Esophagus squamous epithelium (tissue), 5 donors: Measurements from ENCODE around the gene ASPN. TPM values are rescaled to one million over a fixed set of nuclear protein-coding genes. Genes with fewer than 3 reads are reported as not detected.

Experiments
- DNase-seq: peaks from one replicate; lab custom pipeline; 2025; lab: John Stamatoyannopoulos, UW
- H3K27ac ChIP-seq, 4 donors: fragments of 200-600 bp; sonication (generic); one replicate each; pipeline ENCODE4 v1.5.1; 2016 to 2019; ENCODE audit warnings: mild to moderate bottlenecking in 1 of 4
- H3K27me3 ChIP-seq, 4 donors: fragments of 200-600 bp; sonication (generic); 1 replicate in 3 of 4; 2 replicates in 1 of 4; pipeline versions ENCODE4 v1.5.1 to v1.6.0; 2017 to 2021; ENCODE audit warnings: antibody characterized with exemption in 1 of 4
- H3K36me3 ChIP-seq, 3 donors: fragments of 200-600 bp; sonication (generic); one replicate each; pipeline ENCODE4 v1.5.1; 2016 to 2019
- H3K4me1 ChIP-seq, 3 donors: fragments of 200-600 bp; sonication (generic); one replicate each; pipeline ENCODE4 v1.5.1; 2017 to 2019
- H3K4me3 ChIP-seq, 4 donors: fragments of 200-600 bp; sonication (generic); 1 replicate in 3 of 4; 2 replicates in 1 of 4; pipeline ENCODE4 v1.5.1; 2016 to 2019; ENCODE audit warnings: mild to moderate bottlenecking in 2 of 4, moderate library complexity in 1 of 4
- H3K9me3 ChIP-seq, 3 donors: fragments of 200-600 bp; sonication (generic); one replicate each; pipeline ENCODE4 v1.5.1; 2016 to 2019
- POLR2A ChIP-seq, 4 donors: fragments of 450-650 bp; IDR thresholded peaks; one replicate each; pipeline ENCODE4 v1.6.1; 2017; ENCODE audit warnings: antibody characterized with exemption in 4 of 4, mild to moderate bottlenecking in 4 of 4, moderate library complexity in 3 of 4
- WGBS, 2 donors: methylation state at CpG; one replicate each; pipeline ENCODE4 v1.1.5; 2018; 5-methylcytosine and 5-hydroxymethylcytosine counted together
- intact Hi-C: fragments of 100-400 bp; cut with DNase I; formaldehyde crosslinking; loops from one replicate; pipeline ENCODE4 v1.15.0; 2022
- total RNA-seq, 4 donors: library from RNA; depleted of rRNA; stranded (reverse); fragments of >200 nt; gene quantifications; one replicate each; pipeline ENCODE4 v1.1.0, GENCODE V29; 2016
- TF ChIP-seq, protein P1 (sequence below), 6 experiments: fragments of 450-650 bp in 4 of 6; fragments of 200-600 bp in 2 of 6; sonication (generic) in 2 of 6; IDR thresholded peaks; one replicate each; pipeline ENCODE4 v1.5.1; 2016 to 2019; ENCODE audit warnings: antibody characterized with exemption in 6 of 6, mild to moderate bottlenecking in 4 of 6, moderate library complexity in 4 of 6
- donor health status: DM: yes; HTN: yes; CAD: no.

ASPN gene
- total RNA-seq, 4 donors from 2014 or later: 0.34 to 7.4 (median 1.8) TPM

DNA sequence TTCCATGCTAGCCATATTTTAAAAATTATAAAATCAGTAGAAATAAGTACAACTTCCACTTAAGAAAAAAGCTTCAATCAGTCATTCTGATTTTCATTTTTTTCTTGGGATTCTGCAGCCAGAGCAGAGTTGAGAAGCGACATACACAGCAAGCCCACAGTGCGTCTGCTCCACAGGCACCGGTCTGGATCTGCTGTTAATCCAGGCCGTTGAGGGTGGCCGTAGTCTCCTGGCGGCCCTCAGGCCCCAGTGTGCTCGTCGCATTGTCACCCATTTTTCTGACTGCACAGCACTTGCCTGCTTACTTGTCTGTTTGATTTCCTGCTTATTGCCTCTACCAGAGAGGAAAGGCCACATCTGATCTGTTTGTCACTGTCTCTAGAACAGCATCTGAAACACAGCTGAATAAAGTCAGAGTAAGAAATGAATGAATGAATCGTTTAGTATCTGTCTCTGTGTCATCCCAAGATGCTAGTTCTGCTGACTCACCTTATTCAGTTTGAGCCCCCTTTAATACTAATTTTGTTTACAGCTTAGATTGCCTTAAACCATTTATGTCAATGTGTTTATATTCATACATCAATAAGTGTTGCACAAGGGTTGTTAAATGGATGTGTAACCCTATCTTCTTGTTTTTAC, 11.6 kb upstream of the ASPN start:
- 84 to 92% methylated on average over 9 of the region's 9 CpGs for WGBS, 2 donors
- Histone ChIP-seq H3K36me3 (no peaks in the 10 kb centered on the region), H3K9me3 (no peaks in the 10 kb centered on the region), H3K4me3 (no peak overlapping the region), H3K4me1 (peaks cover 0 to 9% (median 0%) of the 10 kb centered on the region in 3 donors), H3K27ac (no peak overlapping the region), H3K27me3 (no peaks in the 10 kb centered on the region)
- DNase-seq: no peak
- TF ChIP-seq, protein P1, sequence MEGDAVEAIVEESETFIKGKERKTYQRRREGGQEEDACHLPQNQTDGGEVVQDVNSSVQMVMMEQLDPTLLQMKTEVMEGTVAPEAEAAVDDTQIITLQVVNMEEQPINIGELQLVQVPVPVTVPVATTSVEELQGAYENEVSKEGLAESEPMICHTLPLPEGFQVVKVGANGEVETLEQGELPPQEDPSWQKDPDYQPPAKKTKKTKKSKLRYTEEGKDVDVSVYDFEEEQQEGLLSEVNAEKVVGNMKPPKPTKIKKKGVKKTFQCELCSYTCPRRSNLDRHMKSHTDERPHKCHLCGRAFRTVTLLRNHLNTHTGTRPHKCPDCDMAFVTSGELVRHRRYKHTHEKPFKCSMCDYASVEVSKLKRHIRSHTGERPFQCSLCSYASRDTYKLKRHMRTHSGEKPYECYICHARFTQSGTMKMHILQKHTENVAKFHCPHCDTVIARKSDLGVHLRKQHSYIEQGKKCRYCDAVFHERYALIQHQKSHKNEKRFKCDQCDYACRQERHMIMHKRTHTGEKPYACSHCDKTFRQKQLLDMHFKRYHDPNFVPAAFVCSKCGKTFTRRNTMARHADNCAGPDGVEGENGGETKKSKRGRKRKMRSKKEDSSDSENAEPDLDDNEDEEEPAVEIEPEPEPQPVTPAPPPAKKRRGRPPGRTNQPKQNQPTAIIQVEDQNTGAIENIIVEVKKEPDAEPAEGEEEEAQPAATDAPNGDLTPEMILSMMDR (IDR thresholded peaks at IDR 0.05): no peak
- TF ChIP-seq POLR2A (IDR thresholded peaks at IDR 0.05): no peak
- intact Hi-C loops: no loop called here

DNA sequence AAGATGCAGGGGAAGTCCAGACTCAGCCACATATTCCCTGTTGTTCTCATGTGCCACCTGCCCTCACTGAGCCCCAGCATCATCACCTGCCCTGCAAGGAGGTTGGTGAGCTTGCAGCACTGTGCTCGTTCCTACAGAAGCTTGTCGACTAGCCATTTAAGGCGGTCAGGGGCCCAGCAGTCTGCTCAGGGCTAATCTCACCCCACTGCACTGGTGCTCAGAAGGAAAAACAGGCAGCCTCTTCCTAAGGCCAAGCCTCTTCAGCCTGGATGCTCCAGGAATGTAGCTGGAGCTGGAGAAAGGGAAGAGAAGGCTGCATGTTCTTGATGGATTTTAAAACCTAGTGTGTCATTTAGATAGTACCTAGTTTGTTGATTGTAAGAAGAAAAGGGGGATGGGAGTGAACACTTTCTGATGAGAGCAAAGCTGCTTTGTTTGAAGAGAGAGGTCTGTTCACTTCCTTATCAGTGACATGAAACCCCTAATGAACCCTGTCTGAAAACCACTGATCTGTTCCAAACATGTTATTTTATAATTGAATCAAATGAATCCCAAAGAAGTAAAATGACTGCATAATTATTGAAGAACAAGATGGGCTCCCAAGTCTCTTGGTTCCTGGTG, 10.6 kb upstream of the ASPN start:
- WGBS, 2 donors: 75% methylated on average over 2 of the region's 3 CpGs; no CpG with 5 or more reads in 1 of the 2 donors
- intact Hi-C loops: no loop called here
- no peaks in the 10 kb centered on the region for H3K27me3 ChIP-seq
- no peaks in the 10 kb centered on the region for H3K36me3 ChIP-seq
- no peak for DNase-seq
- no peak overlapping the region for H3K4me3 ChIP-seq
- TF ChIP-seq POLR2A (IDR thresholded peaks at IDR 0.05): no peak
- TF ChIP-seq, protein P1 (IDR thresholded peaks at IDR 0.05): no peak
- H3K9me3 ChIP-seq: no peaks in the 10 kb centered on the region
- H3K4me1 ChIP-seq: peaks cover 0 to 17% (median 0%) of the 10 kb centered on the region in 3 donors
- H3K27ac ChIP-seq: no peak overlapping the region

DNA sequence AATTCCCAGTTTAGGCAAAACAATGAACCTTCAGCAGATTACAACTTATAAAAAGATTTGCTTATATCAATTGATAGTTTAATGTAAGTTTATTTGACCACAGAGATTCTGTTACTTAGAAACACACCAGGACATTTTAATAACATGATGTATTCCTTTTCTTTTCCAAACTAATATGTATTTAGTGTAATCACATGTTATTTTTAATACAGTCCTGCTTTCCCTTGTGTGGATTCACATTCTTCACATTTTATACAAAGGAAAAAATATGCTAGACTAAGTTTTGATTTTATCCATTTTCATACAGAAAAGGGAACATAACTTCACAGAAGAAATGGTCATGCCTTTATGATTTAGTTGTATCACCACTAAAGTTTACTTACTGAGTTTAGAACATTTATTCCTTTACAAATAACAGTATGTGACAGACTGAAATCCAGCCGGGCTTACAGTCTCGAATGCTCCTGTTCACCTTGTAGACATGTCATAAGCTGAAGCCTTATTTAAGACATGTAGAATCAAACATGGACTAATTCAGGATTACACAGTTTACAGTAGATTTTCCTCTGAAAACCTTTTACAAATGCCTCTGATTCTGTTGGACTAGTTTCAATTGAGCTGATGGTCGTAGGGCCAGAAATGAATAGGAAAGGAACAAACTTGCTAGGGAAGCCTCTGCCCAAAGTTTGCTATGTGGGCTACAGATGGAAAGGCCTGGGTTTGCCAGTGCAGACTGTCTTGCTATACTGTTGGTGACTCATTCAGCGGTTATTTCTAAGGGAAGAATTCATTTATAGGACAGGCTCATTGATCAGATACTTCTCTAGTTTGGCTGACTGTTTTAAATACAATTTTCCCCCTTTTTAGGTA, 6.6 kb upstream of the ASPN start:
- Histone ChIP-seq H3K27me3 (no peaks in the 10 kb centered on the region), H3K9me3 (no peaks in the 10 kb centered on the region), H3K4me3 (no peak overlapping the region), H3K4me1 (peaks cover 0 to 17% (median 0%) of the 10 kb centered on the region in 3 donors), H3K36me3 (no peaks in the 10 kb centered on the region), H3K27ac (peak overlapping the region in 3 of 4 donors; percentile 17 to 67 (median 23))
- TF ChIP-seq POLR2A (IDR thresholded peaks at IDR 0.05): no peak
- TF ChIP-seq, protein P1 (IDR thresholded peaks at IDR 0.05): no peak
- no peak for DNase-seq
- intact Hi-C loops: no loop called here
- WGBS, 2 donors: 27 to 46% methylated on average over 4 of the region's 4 CpGs

DNA sequence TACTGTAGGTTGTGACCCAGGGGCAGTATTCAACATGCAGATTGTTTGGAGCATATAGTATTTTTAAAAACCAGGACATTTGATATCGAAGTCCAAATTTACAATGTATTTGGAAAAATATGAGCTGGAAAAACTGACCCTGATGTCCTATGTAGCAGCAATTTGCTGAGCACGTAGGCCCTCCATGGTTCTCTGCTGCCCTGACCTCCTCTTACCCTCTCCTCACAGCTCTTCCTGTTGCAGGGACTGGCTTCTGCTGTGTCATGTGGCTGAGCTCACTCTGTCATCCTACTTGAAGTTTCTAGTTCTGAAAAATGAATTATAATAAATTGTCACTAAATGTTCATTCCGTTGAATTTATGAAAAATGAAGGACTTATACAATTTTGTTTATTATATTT, 4.1 kb upstream of the ASPN start:
- no peak for DNase-seq
- WGBS, 2 donors: 75 to 94% methylated on average over 3 of the region's 3 CpGs
- no peaks in the 10 kb centered on the region for H3K36me3 ChIP-seq
- H3K4me1 ChIP-seq: peaks cover 0 to 37% (median 6%) of the 10 kb centered on the region in 3 donors
- no peaks in the 10 kb centered on the region for H3K9me3 ChIP-seq
- H3K4me3 ChIP-seq: no peak overlapping the region
- H3K27ac ChIP-seq: no peak overlapping the region
- intact Hi-C loops: no loop called here
- H3K27me3 ChIP-seq: no peaks in the 10 kb centered on the region
- no peak for TF ChIP-seq POLR2A (IDR thresholded peaks at IDR 0.05)
- TF ChIP-seq, protein P1 (IDR thresholded peaks at IDR 0.05): no peak
